Neural cell (in vitro differentiated cells): ENCODE data around the gene CD81. TPM values are rescaled to one million over a fixed set of nuclear protein-coding genes. Genes with fewer than 3 reads are reported as not detected.

Experiments
- H2AFZ ChIP-seq: fragments of 200-600, 300-800 bp; sonication (generic), shearing (Covaris generic); 2 replicates; pipeline ENCODE4 v1.6.0; 2014; ENCODE audit warnings: low read depth, mild to moderate bottlenecking, antibody characterized with exemption, low read length, moderate library complexity
- H3F3A ChIP-seq: fragments of 200-600 bp; shearing (Covaris generic); 2 replicates; pipeline ENCODE4 v1.6.1; 2016; ENCODE audit warnings: mild to moderate bottlenecking, moderate library complexity, mixed read lengths, antibody characterized with exemption, low read length; ENCODE audit not compliant: insufficient read depth, poor library complexity, severe bottlenecking
- H3K27ac ChIP-seq: fragments of 200-600, 300-800 bp; sonication (generic), shearing (Covaris generic); 2 replicates; pipeline ENCODE4 v1.5.1; 2014; ENCODE audit warnings: mild to moderate bottlenecking, low read length, moderate library complexity
- H3K27me3 ChIP-seq: fragments of 300-800, 200-600 bp; sonication (generic), shearing (Covaris generic); 2 replicates; pipeline ENCODE4 v1.6.0; 2014; ENCODE audit warnings: mild to moderate bottlenecking, low read depth, low read length, moderate library complexity; ENCODE audit not compliant: insufficient read depth
- H3K36me3 ChIP-seq: fragments of 300-800, 200-600 bp; sonication (generic), shearing (Covaris generic); 2 replicates; pipeline ENCODE4 v1.5.1; 2014; ENCODE audit warnings: mild to moderate bottlenecking, antibody characterized with exemption, low read length, moderate library complexity; ENCODE audit not compliant: insufficient read depth
- H3K4me2 ChIP-seq: fragments of 300-800, 200-600 bp; sonication (generic), shearing (Covaris generic); 2 replicates; pipeline ENCODE4 v1.6.0; 2014; ENCODE audit warnings: mild to moderate bottlenecking, low read length
- H3K4me3 ChIP-seq: fragments of 300-800, 200-600 bp; sonication (generic), shearing (Covaris generic); 2 replicates; pipeline ENCODE4 v1.5.1; 2014; ENCODE audit warnings: mild to moderate bottlenecking, low read length, moderate library complexity
- H3K79me2 ChIP-seq: fragments of 200-600 bp; shearing (Covaris generic); replicated peaks from 2 replicates; pipeline ENCODE4 v1.6.0; 2014; ENCODE audit warnings: mild to moderate bottlenecking, low read length, moderate library complexity; ENCODE audit not compliant: insufficient read depth
- H3K9ac ChIP-seq: fragments of 300-800, 200-600 bp; sonication (generic), shearing (Covaris generic); 2 replicates; pipeline ENCODE4 v1.6.1; 2016; ENCODE audit warnings: mild to moderate bottlenecking, low read length, mixed read lengths
- H3K9me2 ChIP-seq: fragments of 200-600 bp; shearing (Covaris generic); 2 replicates; pipeline ENCODE4 v1.6.1; 2016; ENCODE audit warnings: mild to moderate bottlenecking, low read length, mixed read lengths; ENCODE audit not compliant: insufficient read depth
- H3K9me3 ChIP-seq: fragments of 200-600, 300-800 bp; sonication (generic), shearing (Covaris generic); 2 replicates; pipeline ENCODE4 v1.6.1; 2016; ENCODE audit warnings: mild to moderate bottlenecking, mixed run types, low read length, moderate library complexity, mixed read lengths
- H4K20me1 ChIP-seq: fragments of 200-600 bp; shearing (Covaris generic); 2 replicates; pipeline ENCODE4 v1.6.1; 2016; ENCODE audit warnings: mild to moderate bottlenecking, mixed run types; ENCODE audit not compliant: insufficient read depth
- CTCF ChIP-seq: fragments of 450-650 bp; IDR thresholded peaks from 2 replicates; pipeline ENCODE4 v1.5.1; 2014; ENCODE audit warnings: antibody characterized with exemption, mild to moderate bottlenecking, moderate library complexity; ENCODE audit not compliant: poor library complexity, severe bottlenecking
- EP300 ChIP-seq: fragments of 450-650 bp; conservative IDR thresholded peaks from 2 replicates; pipeline ENCODE4 v1.6.1; 2014; ENCODE audit warnings: antibody characterized with exemption, mild to moderate bottlenecking, moderate library complexity; ENCODE audit not compliant: poor library complexity, severe bottlenecking
- EZH2 ChIP-seq: fragments of 200-600, 300-800 bp; shearing (Covaris generic), sonication (generic); IDR thresholded peaks from 2 replicates; pipeline ENCODE4 v1.6.1; 2014; ENCODE audit warnings: antibody characterized with exemption, low read length, borderline replicate concordance, mild to moderate bottlenecking; ENCODE audit not compliant: insufficient read depth, poor library complexity, severe bottlenecking
- MXI1 ChIP-seq: fragments of 450-650 bp; conservative IDR thresholded peaks from 2 replicates; pipeline ENCODE4 v1.6.1; 2014; ENCODE audit warnings: antibody characterized with exemption, mild to moderate bottlenecking; ENCODE audit not compliant: poor library complexity, severe bottlenecking
- POLR2AphosphoS5 ChIP-seq: IDR thresholded peaks from 2 replicates; pipeline ENCODE4 v1.6.1; 2012
- RAD21 ChIP-seq: fragments of 450-650 bp; conservative IDR thresholded peaks from 2 replicates; pipeline ENCODE4 v1.6.1; 2014; ENCODE audit warnings: antibody characterized with exemption, mild to moderate bottlenecking, moderate library complexity
- REST ChIP-seq: IDR thresholded peaks from 2 replicates; pipeline ENCODE4 v1.6.1; 2012; ENCODE audit warnings: borderline replicate concordance
- SMC3 ChIP-seq: fragments of 450-650 bp; conservative IDR thresholded peaks from 2 replicates; pipeline ENCODE4 v1.6.1; 2014; ENCODE audit warnings: antibody characterized with exemption, mild to moderate bottlenecking, moderate library complexity; ENCODE audit not compliant: poor library complexity
- polyA plus RNA-seq: library from polyadenylated mRNA; depleted of rRNA; stranded (reverse); fragments of >200 nt; gene quantifications from 2 replicates; pipeline ENCODE4 v1.2.3, GENCODE V29; 2014

CD81 gene
- polyA plus RNA-seq, 1 donor from 2014 or later: 97.8 TPM

DNA sequence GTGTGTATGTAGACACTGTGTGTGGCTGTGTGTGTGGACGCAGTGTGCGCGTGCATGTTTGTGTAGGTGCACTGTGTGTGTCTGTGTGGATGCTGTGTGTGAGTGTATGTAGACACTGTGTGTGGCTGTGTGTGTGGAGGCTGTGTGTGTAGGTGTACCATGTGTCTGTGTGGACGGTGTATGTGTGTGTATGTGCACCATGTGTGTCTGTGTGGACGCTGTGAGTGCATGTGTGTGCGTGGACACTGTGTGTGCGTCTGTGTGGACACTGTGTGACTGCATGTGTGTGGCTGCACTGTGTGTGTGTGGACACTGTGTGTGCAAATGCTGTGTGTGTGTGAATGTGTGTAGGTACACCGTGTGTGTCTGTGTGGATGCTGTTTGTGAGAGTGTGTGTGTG lies 56.9 kb downstream of the CD81 start:
- no peaks in the 10 kb centered on the region for H3K9me3 ChIP-seq
- H3K9ac ChIP-seq: no peak overlapping the region
- H3K27ac ChIP-seq: no peak overlapping the region
- no peaks in the 10 kb centered on the region for H3K9me2 ChIP-seq
- H4K20me1 ChIP-seq: no peaks in the 10 kb centered on the region
- no peak overlapping the region for H2AFZ ChIP-seq
- TF ChIP-seq SMC3 (no peak), REST (no peak), RAD21 (no peak), MXI1 (no peak), EP300 (no peak), POLR2AphosphoS5 (no peak), EZH2 (no peak)
- H3K4me2 ChIP-seq: no peak overlapping the region
- no peaks in the 10 kb centered on the region for H3F3A ChIP-seq
- no peak overlapping the region for H3K4me3 ChIP-seq
- H3K36me3 ChIP-seq: no peaks in the 10 kb centered on the region
- no peaks in the 10 kb centered on the region for H3K79me2 ChIP-seq
- H3K27me3 ChIP-seq: no peaks in the 10 kb centered on the region

- Histone ChIP-seq H3K79me2 (no peaks in the 10 kb centered on the region), H3K9ac (no peak overlapping the region)
These were observed 57.6 kb downstream of the CD81 start for GRCh38 chr11:2434506-2435255.

More at GRCh38 chr11:2434506-2435255, 57.6 kb downstream of the CD81 start:
- H3K27me3 ChIP-seq: no peaks in the 10 kb centered on the region
- no peaks in the 10 kb centered on the region for H3K9me3 ChIP-seq
- no peak overlapping the region for H2AFZ ChIP-seq
- no peak overlapping the region for H3K4me2 ChIP-seq
- H3K4me3 ChIP-seq: no peak overlapping the region
- H3K36me3 ChIP-seq: no peaks in the 10 kb centered on the region
- no peak for TF ChIP-seq POLR2AphosphoS5
- TF ChIP-seq CTCF: no peak
- no peaks in the 10 kb centered on the region for H3F3A ChIP-seq
- H4K20me1 ChIP-seq: no peaks in the 10 kb centered on the region
- no peak overlapping the region for H3K27ac ChIP-seq
- H3K9me2 ChIP-seq: no peaks in the 10 kb centered on the region
